Suprapubic skin (tissue), 4 donors: Measurements from ENCODE around the gene SPNS1. TPM values are rescaled to one million over a fixed set of nuclear protein-coding genes. Genes with fewer than 3 reads are reported as not detected.
"Not testable (repeated sequence)": the region's sequence is repeated elsewhere in the genome, so short reads cannot be mapped to it uniquely, and the experiment has no call there.

Experiments used
- DNase-seq, 2 donors: peaks; one replicate each; pipeline ENCODE4 v3.0.0-alpha.2; 2019; ENCODE audit warnings: low spot score in 2 of 2
- H3K27ac ChIP-seq: fragments of 200-600 bp; sonication (generic); one replicate; pipeline ENCODE4 v1.5.1; 2019
- H3K27me3 ChIP-seq: fragments of 200-600 bp; sonication (generic); one replicate; pipeline ENCODE4 v1.5.1; 2019
- H3K36me3 ChIP-seq: fragments of 200-600 bp; sonication (generic); one replicate; pipeline ENCODE4 v1.5.1; 2019
- H3K4me1 ChIP-seq: fragments of 200-600 bp; sonication (generic); one replicate; pipeline ENCODE4 v1.5.1; 2019
- H3K4me3 ChIP-seq: fragments of 200-600 bp; sonication (generic); one replicate; pipeline ENCODE4 v1.5.1; 2019; ENCODE audit warnings: mild to moderate bottlenecking
- H3K9me3 ChIP-seq: fragments of 200-600 bp; sonication (generic); one replicate; pipeline ENCODE4 v1.5.1; 2019
- CTCF ChIP-seq, 2 donors: fragments of 200-600 bp in 1 of 2; fragments of 450-650 bp in 1 of 2; sonication (generic) in 1 of 2; IDR thresholded peaks; one replicate each; pipeline ENCODE4 v1.5.1; 2016 to 2019; ENCODE audit warnings: antibody characterized with exemption in 2 of 2, mild to moderate bottlenecking in 1 of 2, moderate library complexity in 1 of 2
- EP300 ChIP-seq: sonication (generic); formaldehyde crosslinking; IDR thresholded peaks from one replicate; pipeline ENCODE4 v1.6.1; 2017; ENCODE audit warnings: antibody characterized with exemption
- POLR2A ChIP-seq, 2 donors: fragments of 450-650 bp; IDR thresholded peaks; one replicate each; pipeline ENCODE4 v1.6.1; 2017; ENCODE audit warnings: antibody characterized with exemption in 2 of 2, mild to moderate bottlenecking in 2 of 2, moderate library complexity in 2 of 2
- POLR2AphosphoS5 ChIP-seq, 3 donors: sonication (generic); formaldehyde crosslinking; IDR thresholded peaks; one replicate each; pipeline ENCODE4 v1.6.1; 2017; ENCODE audit warnings: antibody characterized with exemption in 3 of 3
- WGBS: methylation state at CpG from one replicate; pipeline ENCODE4 v1.1.5; 2018; 5-methylcytosine and 5-hydroxymethylcytosine counted together
- total RNA-seq, 4 donors: library from RNA; depleted of rRNA; stranded (reverse); fragments of >200 nt; gene quantifications; one replicate each; pipeline ENCODE4 v1.1.0, GENCODE V29; 2016

The SPNS1 gene
- total RNA-seq, 4 donors from 2014 or later: 26.0 to 42.8 (median 32.7) TPM

- H3K36me3 ChIP-seq: no peaks in the 10 kb centered on the region
These were observed 25.4 kb downstream of the SPNS1 start for GRCh38 chr16:29000019-29000418.

GRCh38 chr16:29004496-29005139 is 30.0 kb downstream of the SPNS1 start:
- not testable (repeated sequence) for DNase-seq, H3K4me1 ChIP-seq, H3K36me3 ChIP-seq, H3K9me3 ChIP-seq, H3K27ac ChIP-seq, H3K27me3 ChIP-seq, H3K4me3 ChIP-seq
- WGBS: 76% methylated on average over 8 of the region's 9 CpGs

More at GRCh38 chr16:29000019-29000418, 25.4 kb downstream of the SPNS1 start:
- Histone ChIP-seq H3K27me3 (no peaks in the 10 kb centered on the region), H3K4me1 (no peaks in the 10 kb centered on the region), H3K9me3 (no peaks in the 10 kb centered on the region), H3K4me3 (no peak overlapping the region), H3K27ac (no peak overlapping the region)
- TF ChIP-seq POLR2AphosphoS5 (IDR thresholded peaks at IDR 0.05): no peak
- TF ChIP-seq POLR2A (IDR thresholded peaks at IDR 0.05): no peak
- no peak for DNase-seq
- 89% methylated on average over 2 of the region's 2 CpGs for WGBS

- DNase-seq: no peak
- Histone ChIP-seq H3K36me3 (no peaks in the 10 kb centered on the region), H3K27ac (no peak overlapping the region), H3K4me3 (no peak overlapping the region), H3K9me3 (no peaks in the 10 kb centered on the region), H3K4me1 (peaks cover 4% of the 10 kb centered on the region), H3K27me3 (no peaks in the 10 kb centered on the region)
- WGBS: 67% methylated on average over 8 of the region's 10 CpGs
- TF ChIP-seq POLR2A (IDR thresholded peaks at IDR 0.05) (no peak), CTCF (IDR thresholded peaks at IDR 0.05) (no peak), POLR2AphosphoS5 (IDR thresholded peaks at IDR 0.05) (no peak), EP300 (no peak)
These were observed 33.4 kb downstream of the SPNS1 start for GRCh38 chr16:29007730-29008593.

GRCh38 chr16:29009050-29009837 is 34.7 kb downstream of the SPNS1 start:
- Histone ChIP-seq H3K4me1 (peaks cover 4% of the 10 kb centered on the region), H3K27me3 (no peaks in the 10 kb centered on the region), H3K9me3 (no peaks in the 10 kb centered on the region), H3K27ac (no peak overlapping the region), H3K4me3 (no peak overlapping the region), H3K36me3 (no peaks in the 10 kb centered on the region)
- no peak for TF ChIP-seq EP300
- TF ChIP-seq CTCF (IDR thresholded peaks at IDR 0.05): no peak
- no peak for TF ChIP-seq POLR2A (IDR thresholded peaks at IDR 0.05)
- no peak for TF ChIP-seq POLR2AphosphoS5 (IDR thresholded peaks at IDR 0.05)
- no peak for DNase-seq
- 65% methylated on average over 14 of the region's 14 CpGs for WGBS

GRCh38 chr16:29009838-29010166 is 35.2 kb downstream of the SPNS1 start:
- 100% methylated on average over 2 of the region's 2 CpGs for WGBS
- no peak for DNase-seq
- H3K36me3 ChIP-seq: no peaks in the 10 kb centered on the region
- no peak overlapping the region for H3K4me3 ChIP-seq
- H3K27ac ChIP-seq: no peak overlapping the region
- no peaks in the 10 kb centered on the region for H3K27me3 ChIP-seq
- no peaks in the 10 kb centered on the region for H3K9me3 ChIP-seq
- peaks cover 4% of the 10 kb centered on the region for H3K4me1 ChIP-seq
- no peak for TF ChIP-seq POLR2A (IDR thresholded peaks at IDR 0.05)
- TF ChIP-seq POLR2AphosphoS5 (IDR thresholded peaks at IDR 0.05): no peak
- TF ChIP-seq EP300: no peak
- no peak for TF ChIP-seq CTCF (IDR thresholded peaks at IDR 0.05)

GRCh38 chr16:29011112-29011511 is 36.5 kb downstream of the SPNS1 start:
- H3K4me3 ChIP-seq: no peak overlapping the region
- H3K27ac ChIP-seq: no peak overlapping the region
- H3K27me3 ChIP-seq: no peaks in the 10 kb centered on the region
- no peaks in the 10 kb centered on the region for H3K36me3 ChIP-seq
- no peak for TF ChIP-seq POLR2AphosphoS5 (IDR thresholded peaks at IDR 0.05)
- TF ChIP-seq CTCF (IDR thresholded peaks at IDR 0.05): no peak
- no peak for TF ChIP-seq EP300
- no peak for TF ChIP-seq POLR2A (IDR thresholded peaks at IDR 0.05)
- peaks cover 4% of the 10 kb centered on the region for H3K4me1 ChIP-seq
- H3K9me3 ChIP-seq: no peaks in the 10 kb centered on the region
- 76% methylated on average over 8 of the region's 8 CpGs for WGBS
- DNase-seq: no peak
